ENCODE data around the gene SBK1. TPM values are rescaled to one million over a fixed set of nuclear protein-coding genes. Genes with fewer than 3 reads are reported as not detected.

The SBK1 gene
- total and polyA plus RNA-seq, 9 donors, result 0.32 to 1.5 (median 0.79) TPM

DNA sequence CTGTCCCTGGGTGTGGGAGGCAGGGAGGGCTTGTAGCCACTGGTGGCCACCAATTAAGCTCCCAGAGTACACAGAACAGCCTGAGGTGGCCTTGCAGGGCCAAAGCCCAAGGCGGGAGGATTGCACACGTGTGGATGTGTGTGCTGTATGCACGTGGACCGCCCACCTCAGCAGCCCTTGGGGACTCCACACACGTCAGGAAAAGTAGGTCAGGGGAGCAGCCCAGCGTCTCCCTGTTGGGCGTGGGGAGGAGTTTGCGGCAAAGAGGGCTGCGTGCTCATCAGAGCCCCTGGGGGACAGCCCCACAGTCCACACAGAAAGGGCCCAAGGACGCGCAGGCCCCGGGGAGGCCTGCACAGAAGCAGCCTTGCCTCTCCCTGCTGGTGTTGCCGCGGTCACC, 19.6 kb downstream of the SBK1 start:
- no peaks in the 10 kb centered on the region for H3K9me3 ChIP-seq
- H3K36me3 ChIP-seq, result no peaks in the 10 kb centered on the region
- no peaks in the 10 kb centered on the region for H3K27me3 ChIP-seq
- no peaks in the 10 kb centered on the region for H3K4me1 ChIP-seq (ENCODE audit: insufficient read depth)
- WGBS, 3 donors, result 74 to 77% (median 75%) methylated on average over 14 of the region's 14 CpGs
- intact Hi-C loops (cut with DNase I), result loop anchor here in 1 of 4 donors (5.0 kb wide), 1 partner anchor 35 kb away; no protein-coding TSS in a partner anchor
- TF ChIP-seq, protein P1, sequence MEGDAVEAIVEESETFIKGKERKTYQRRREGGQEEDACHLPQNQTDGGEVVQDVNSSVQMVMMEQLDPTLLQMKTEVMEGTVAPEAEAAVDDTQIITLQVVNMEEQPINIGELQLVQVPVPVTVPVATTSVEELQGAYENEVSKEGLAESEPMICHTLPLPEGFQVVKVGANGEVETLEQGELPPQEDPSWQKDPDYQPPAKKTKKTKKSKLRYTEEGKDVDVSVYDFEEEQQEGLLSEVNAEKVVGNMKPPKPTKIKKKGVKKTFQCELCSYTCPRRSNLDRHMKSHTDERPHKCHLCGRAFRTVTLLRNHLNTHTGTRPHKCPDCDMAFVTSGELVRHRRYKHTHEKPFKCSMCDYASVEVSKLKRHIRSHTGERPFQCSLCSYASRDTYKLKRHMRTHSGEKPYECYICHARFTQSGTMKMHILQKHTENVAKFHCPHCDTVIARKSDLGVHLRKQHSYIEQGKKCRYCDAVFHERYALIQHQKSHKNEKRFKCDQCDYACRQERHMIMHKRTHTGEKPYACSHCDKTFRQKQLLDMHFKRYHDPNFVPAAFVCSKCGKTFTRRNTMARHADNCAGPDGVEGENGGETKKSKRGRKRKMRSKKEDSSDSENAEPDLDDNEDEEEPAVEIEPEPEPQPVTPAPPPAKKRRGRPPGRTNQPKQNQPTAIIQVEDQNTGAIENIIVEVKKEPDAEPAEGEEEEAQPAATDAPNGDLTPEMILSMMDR (IDR thresholded peaks at IDR 0.05), result no peak
- TF ChIP-seq POLR2A (IDR thresholded peaks at IDR 0.05) (no peak), EP300 (IDR thresholded peaks at IDR 0.05) (no peak)
- DNase-seq, result no peak
- H3K27ac ChIP-seq, result no peak overlapping the region
- H3K4me3 ChIP-seq, result no peak overlapping the region

DNA sequence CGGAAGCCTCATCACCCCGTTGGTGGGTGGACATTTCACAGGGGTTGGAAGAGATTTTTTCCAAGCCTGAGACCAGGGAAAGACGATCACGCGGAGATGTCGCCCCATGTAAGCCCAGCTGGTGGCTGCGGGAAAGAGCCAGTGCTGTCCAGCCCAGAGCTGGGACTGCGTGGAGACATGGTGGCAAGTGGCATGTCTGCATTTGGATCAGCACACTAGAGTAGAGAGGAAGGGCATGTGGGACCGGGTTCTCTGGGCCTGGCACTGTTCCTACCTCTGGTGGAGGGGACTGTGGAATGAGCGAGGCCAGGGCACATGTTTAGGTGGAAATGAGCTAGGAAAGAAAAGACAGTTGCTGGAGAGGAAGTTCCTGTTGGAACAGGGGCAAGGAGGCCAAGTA, 20.0 kb downstream of the SBK1 start:
- Histone ChIP-seq H3K4me1 (ENCODE audit: insufficient read depth) (no peaks in the 10 kb centered on the region), H3K9me3 (no peaks in the 10 kb centered on the region), H3K27me3 (no peaks in the 10 kb centered on the region), H3K27ac (no peak overlapping the region), H3K36me3 (no peaks in the 10 kb centered on the region), H3K4me3 (no peak overlapping the region)
- no peak for DNase-seq
- intact Hi-C loops (cut with DNase I), result loop anchor here in 1 of 4 donors (5.0 kb wide), 1 partner anchor 35 kb away; no protein-coding TSS in a partner anchor
- WGBS, 3 donors, result 80 to 93% (median 87%) methylated on average over 10 of the region's 10 CpGs
- TF ChIP-seq EP300 (IDR thresholded peaks at IDR 0.05) (no peak), POLR2A (IDR thresholded peaks at IDR 0.05) (no peak)
- TF ChIP-seq, protein P1 (IDR thresholded peaks at IDR 0.05), result no peak

DNA sequence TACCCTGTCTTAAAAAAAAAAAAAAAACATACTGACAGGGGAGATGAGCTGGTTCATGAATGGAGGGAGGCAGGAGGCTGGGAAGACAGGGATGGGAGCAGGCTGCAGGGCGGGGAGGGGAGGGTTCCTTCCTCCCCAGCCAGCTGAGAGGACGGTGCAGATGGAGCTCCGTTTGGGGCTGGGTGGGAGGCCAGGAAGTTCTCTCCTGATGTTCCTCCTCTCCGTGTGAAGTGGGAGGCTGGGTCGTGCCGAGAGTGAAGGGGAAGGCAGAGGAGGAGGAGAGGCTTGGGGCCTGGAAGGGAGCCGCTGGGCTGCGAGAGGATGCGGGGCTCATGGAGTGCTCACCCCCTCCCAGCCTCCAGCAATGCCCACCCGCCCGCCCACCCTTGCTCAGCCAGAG, 21.3 kb downstream of the SBK1 start:
- no peaks in the 10 kb centered on the region for H3K9me3 ChIP-seq
- H3K36me3 ChIP-seq, result no peaks in the 10 kb centered on the region
- H3K27ac ChIP-seq, result no peak overlapping the region
- no peaks in the 10 kb centered on the region for H3K27me3 ChIP-seq
- TF ChIP-seq EP300 (IDR thresholded peaks at IDR 0.05) (no peak), POLR2A (IDR thresholded peaks at IDR 0.05) (no peak)
- TF ChIP-seq, protein P1 (IDR thresholded peaks at IDR 0.05), result no peak
- H3K4me3 ChIP-seq, result no peak overlapping the region
- intact Hi-C loops (cut with DNase I), result loop anchor here in 1 of 4 donors (5.0 kb wide), 1 partner anchor 36 kb away; no protein-coding TSS in a partner anchor
- 18 to 27% (median 23%) methylated on average over 11 of the region's 11 CpGs for WGBS, 3 donors
- no peaks in the 10 kb centered on the region for H3K4me1 ChIP-seq (ENCODE audit: insufficient read depth)
- no peak for DNase-seq

DNA sequence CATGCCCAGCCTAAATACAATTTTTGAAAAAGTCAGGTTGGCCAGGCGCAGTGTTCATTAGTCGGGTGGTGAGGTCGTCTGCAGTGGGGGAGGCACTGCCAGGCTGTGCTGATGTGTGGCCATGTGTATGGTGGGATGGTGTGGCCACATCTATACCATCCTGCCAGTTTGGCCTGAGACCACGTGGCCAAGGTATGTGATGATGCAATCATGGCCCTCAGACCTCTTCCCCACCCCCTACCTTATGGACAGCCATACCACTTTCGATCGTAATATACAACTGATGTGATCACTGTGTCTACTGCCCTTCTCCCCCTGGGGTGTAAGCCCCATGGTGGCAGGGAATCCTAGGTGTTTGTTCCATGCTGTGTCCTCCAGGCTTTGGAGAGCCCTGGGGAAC, 23.7 kb downstream of the SBK1 start:
- no peak for DNase-seq
- TF ChIP-seq, protein P1 (IDR thresholded peaks at IDR 0.05), result no peak
- TF ChIP-seq EP300 (IDR thresholded peaks at IDR 0.05) (no peak), POLR2A (IDR thresholded peaks at IDR 0.05) (no peak)
- Histone ChIP-seq H3K27me3 (no peaks in the 10 kb centered on the region), H3K4me1 (ENCODE audit: insufficient read depth) (no peaks in the 10 kb centered on the region), H3K27ac (no peak overlapping the region), H3K36me3 (no peaks in the 10 kb centered on the region), H3K4me3 (no peak overlapping the region), H3K9me3 (no peaks in the 10 kb centered on the region)
- intact Hi-C loops (cut with DNase I), result no loop called here
- 80 to 86% (median 81%) methylated on average over 6 of the region's 6 CpGs for WGBS, 3 donors
